Measurements from ENCODE around the gene REV3L. TPM values are rescaled to one million over a fixed set of nuclear protein-coding genes. Genes with fewer than 3 reads are reported as not detected.
A peak's percentile ranks its signal among the peaks of the same experiment; 100 is the strongest.

The REV3L gene
- total and polyA plus RNA-seq, 2 of the 8 experiments (the other 6 are each of a cell fraction or from before 2014, with no cell fraction given) = 2.1 to 6.6 TPM

DNA sequence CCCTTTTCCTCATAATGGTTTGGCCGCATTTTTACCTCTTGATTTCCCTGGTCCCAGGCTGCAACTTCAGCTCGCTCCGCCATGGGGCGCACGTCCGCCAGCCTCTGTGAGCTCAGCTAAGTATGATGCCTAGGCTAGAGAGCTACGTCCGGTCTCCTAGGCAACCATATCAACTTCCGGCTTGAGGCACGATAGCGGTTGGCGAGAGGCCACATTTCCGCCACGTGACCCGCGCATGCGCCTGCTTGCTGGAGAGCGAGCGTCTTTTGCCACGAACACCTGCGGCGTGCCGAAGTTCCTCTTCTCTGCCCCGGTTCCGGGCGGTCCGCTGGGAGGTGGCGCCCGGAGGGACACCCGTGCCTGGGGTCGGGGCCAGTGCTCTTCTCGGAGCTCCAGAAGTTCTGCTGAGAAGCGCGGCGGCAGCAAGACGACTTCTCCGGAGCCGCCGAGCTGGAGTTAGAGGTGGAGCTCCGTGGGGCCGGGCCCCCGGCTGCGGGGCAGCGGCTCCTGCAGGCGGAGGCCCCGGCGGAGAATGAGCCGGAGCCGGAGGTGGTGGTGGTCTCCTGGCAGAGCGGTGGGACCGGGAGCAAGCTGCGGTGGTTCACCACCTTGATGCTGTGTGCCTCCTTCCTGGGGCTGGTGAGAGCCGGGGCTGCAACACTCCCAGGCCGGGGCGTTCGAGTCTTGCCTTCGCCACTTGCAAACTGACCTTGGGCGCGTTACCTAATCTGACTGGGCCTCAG is 223.8 kb downstream of the REV3L start:
- Histone ChIP-seq H3K4me2 (ENCODE audit: insufficient read depth in 1 of 2, low read depth in 2 of 2, low read length in 2 of 2) (peak overlapping the region; percentile 27 to 74; a peak in 3 of 4 replicates), H4K8ac (ENCODE audit: extremely low read depth, insufficient read depth, low read length) (peak overlapping the region; percentile 89), H3K23me2 (ENCODE audit: low read depth, low read length) (peaks cover 3% of the 10 kb centered on the region; the same call in 1 of the 2 replicates), H3K14ac (ENCODE audit: insufficient read length) (no peak overlapping the region), H2BK15ac (ENCODE audit: low read length) (no peak overlapping the region), H3K4me3 (ENCODE audit: extremely low read depth in 1 of 4, insufficient read depth in 2 of 4, low read depth in 3 of 4, low read length in 4 of 4) (peak overlapping the region; percentile 47 to 81 (median 68)), H4K91ac (replicated peaks; ENCODE audit: insufficient read length, low read length) (no peak overlapping the region), H3K4me1 (replicated peaks in 1 of 4; ENCODE audit: control insufficient read depth in 3 of 4, insufficient read depth in 4 of 4, low read length in 3 of 4) (peaks cover 2 to 8% (median 5%) of the 10 kb centered on the region in 4 experiments; a peak in 6 of 7 replicates), H3K27me3 (replicated peaks in 1 of 4; ENCODE audit: control insufficient read depth in 3 of 4, extremely low read depth in 1 of 4, insufficient read depth in 3 of 4, low read length in 3 of 4) (no peaks in the 10 kb centered on the region), H2BK12ac (ENCODE audit: low read depth, low read length) (no peak overlapping the region), H2AFZ (ENCODE audit: low read length) (peak overlapping the region; percentile 36; the same call in 1 of the 2 replicates), H4K5ac (ENCODE audit: insufficient read length, low read depth, low read length) (no peak overlapping the region), H3K56ac (replicated peaks; ENCODE audit: insufficient read length, low read depth, low read length) (peak overlapping the region; percentile 64), H3K9me3 (ENCODE audit: insufficient read depth in 2 of 2, low read depth in 1 of 2, low read length in 1 of 2) (no peaks in the 10 kb centered on the region), H3K79me2 (ENCODE audit: control insufficient read depth in 1 of 2, insufficient read depth in 2 of 2, low read length in 2 of 2) (peaks cover 3 to 34% of the 10 kb centered on the region in 2 experiments; a peak in 3 of 4 replicates), H3K36me3 (ENCODE audit: control insufficient read depth in 2 of 4, insufficient read depth in 4 of 4, low read length in 3 of 4) (peaks cover 5 to 8% (median 6%) of the 10 kb centered on the region in 4 experiments; a peak in 6 of 8 replicates), H2BK120ac (replicated peaks; ENCODE audit: low read depth, low read length) (no peak overlapping the region), H3K27ac (ENCODE audit: low read depth, low read length) (peak overlapping the region; percentile 37), H3K9ac (replicated peaks in 1 of 4; ENCODE audit: extremely low read depth in 1 of 4, low read depth in 3 of 4, low read length in 3 of 4) (peak overlapping the region in 2 of 4 experiments; percentile 20 to 54; a peak in 4 of 7 replicates), H2BK5ac (ENCODE audit: low read depth, low read length) (no peak overlapping the region), H2BK20ac (ENCODE audit: low read length) (no peak overlapping the region), H2AK5ac (ENCODE audit: low read depth, low read length) (no peak overlapping the region), H4K20me1 (replicated peaks in 1 of 2; ENCODE audit: control insufficient read depth in 1 of 2, insufficient read depth in 2 of 2, low read length in 2 of 2) (peaks cover 0 to 2% of the 10 kb centered on the region in 2 experiments), H3K18ac (ENCODE audit: extremely low read depth, low read length) (no peak overlapping the region), H3K79me1 (ENCODE audit: low read depth, low read length) (no peaks in the 10 kb centered on the region; the same call in 1 of the 2 replicates), H3K23ac (ENCODE audit: insufficient read length) (no peak overlapping the region), H3K4ac (replicated peaks; ENCODE audit: insufficient read length, low read depth, low read length) (no peak overlapping the region)
- POLR2A ChIA-PET (ENCODE audit: partially characterized antibody) = interaction anchor here (0.6 to 1.5 kb wide), 7 partner anchors 224 to 385 kb away, joined by 3 to 8 read pairs (median 3); partner anchors contain the start of gene REV3L
- DNase-seq (ENCODE audit: low read depth in 1 of 2, low spot score in 2 of 2) = peak; percentile 97 to 98
- peak; percentile 97 for FAIRE-seq
- CTCF ChIA-PET (ENCODE audit: partially characterized antibody) = interaction anchor here (0.6 to 2.4 kb wide), 38 partner anchors 9 to 786 kb away, joined by 3 to 16 read pairs (median 4); no protein-coding TSS in a partner anchor
- WGBS, 2 experiments (ENCODE audit: extremely low coverage in 1 of 2, insufficient coverage in 1 of 2, insufficient read length in 1 of 2, insufficient replicate concordance in 2 of 2, low coverage in 1 of 2, low lambda C conversion rate in 2 of 2, missing lambda C conversion rate in 1 of 2) = 7% methylated on average over 47 of the region's 59 CpGs; no CpG with 5 or more reads in 1 of the 2 experiments
- TF ChIP-seq RXRA (IDR thresholded peaks at IDR 0.05; ENCODE audit: insufficient read depth, low read depth, low read length) (no peak), BCL11A (IDR thresholded peaks at IDR 0.05; ENCODE audit: low read depth in 2 of 2, low read length in 2 of 2) (no peak), POLR2A (IDR thresholded peaks at IDR 0.05; ENCODE audit: control extremely low read depth in 1 of 2, low read depth in 2 of 2, low read length in 2 of 2) (peak in 1 of 2 experiments; percentile 53; a peak in 1 of 3 replicates), POLR2AphosphoS5 (IDR thresholded peaks at IDR 0.05; ENCODE audit: low read depth, low read length) (peak; percentile 57; the same call in 1 of the 2 replicates), NRF1 (IDR thresholded peaks at IDR 0.05; ENCODE audit: low read depth, low read length) (peak; percentile 88), ASH2L (IDR thresholded peaks at IDR 0.05; ENCODE audit: low read length) (peak; percentile 89), HDAC2 (IDR thresholded peaks at IDR 0.05; ENCODE audit: borderline replicate concordance in 1 of 2, low read depth in 2 of 2, low read length in 2 of 2) (peak; percentile 12 to 77; a peak in 1 of 4 replicates), TBP (IDR thresholded peaks at IDR 0.05; ENCODE audit: low read depth, low read length) (0 out of 2 replicates have a peak, but pooled peaks have one; percentile 49), CHD2 (IDR thresholded peaks at IDR 0.05; ENCODE audit: low read length) (no peak; the same call in 1 of the 2 replicates), RBBP5 (IDR thresholded peaks at IDR 0.05; ENCODE audit: borderline replicate concordance, low read depth, low read length) (peak; percentile 74; the same call in 1 of the 2 replicates)
- TF ChIP-seq, protein P1, sequence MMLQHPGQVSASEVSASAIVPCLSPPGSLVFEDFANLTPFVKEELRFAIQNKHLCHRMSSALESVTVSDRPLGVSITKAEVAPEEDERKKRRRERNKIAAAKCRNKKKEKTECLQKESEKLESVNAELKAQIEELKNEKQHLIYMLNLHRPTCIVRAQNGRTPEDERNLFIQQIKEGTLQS (IDR thresholded peaks at IDR 0.05; ENCODE audit: insufficient read depth, low read depth, low read length) = peak; percentile 92

Measured in H1 (cell line).